Activated B cell treated with CpG ODN at 0.5 μM for 24 hours (primary cell): Measurements from ENCODE around the gene ZBTB5. TPM values are rescaled to one million over a fixed set of nuclear protein-coding genes. Genes with fewer than 3 reads are reported as not detected.

Source experiments
- ATAC-seq: fragments of 200-7000 bp; cut with Tn5 transposase; one replicate; pipeline ENCODE4 v1.10.0; 2021; ENCODE audit warnings: low read depth, mild to moderate bottlenecking, moderate library complexity
- CTCF ChIA-PET: fragments of 350-600 bp; sonication (Branson Sonifier 250); formaldehyde crosslinking; loops from one replicate; lab custom pipeline; 2021; ENCODE audit warnings: antibody characterized with exemption; lab: Charles Lee
- POLR2A ChIA-PET: fragments of 350-600 bp; sonication (Branson Sonifier 250); formaldehyde crosslinking; loops from one replicate; lab custom pipeline; 2021; ENCODE audit warnings: antibody characterized with exemption; lab: Charles Lee
- DNase-seq: peaks from one replicate; pipeline ENCODE4 v3.0.0; 2022
- H3K27ac Mint-ChIP-seq: one replicate; pipeline ENCODE4 v1.8.0; 2020; ENCODE audit warnings: mixed read lengths
- H3K27me3 Mint-ChIP-seq: one replicate; pipeline ENCODE4 v1.8.0; 2021; ENCODE audit warnings: mixed read lengths
- H3K36me3 Mint-ChIP-seq: one replicate; pipeline ENCODE4 v1.8.0; 2021; ENCODE audit warnings: low read depth, mixed read lengths
- H3K4me1 Mint-ChIP-seq: one replicate; pipeline ENCODE4 v1.8.0; 2021; ENCODE audit warnings: mixed read lengths
- H3K4me3 Mint-ChIP-seq: one replicate; pipeline ENCODE4 v1.8.0; 2020; ENCODE audit warnings: mild to moderate bottlenecking, mixed read lengths
- H3K9me3 Mint-ChIP-seq: one replicate; pipeline ENCODE4 v1.8.0; 2020; ENCODE audit warnings: mixed read lengths
- intact Hi-C: fragments of 100-400 bp; cut with micrococcal nuclease; formaldehyde crosslinking; loops from one replicate; pipeline ENCODE4 v1.15.1; 2024
- total RNA-seq: library from RNA; stranded (reverse); gene quantifications from 2 replicates; pipeline ENCODE4 v1.2.3, GENCODE V29; 2022
- TF ChIP-seq, protein P1 (sequence below): fragments of 200-600 bp; IDR thresholded peaks from one replicate; pipeline ENCODE4 v1.8.0; 2022; ENCODE audit warnings: antibody characterized with exemption, mild to moderate bottlenecking

Gene ZBTB5
- total RNA-seq, 1 donor from 2014 or later: 28.1 TPM

DNA sequence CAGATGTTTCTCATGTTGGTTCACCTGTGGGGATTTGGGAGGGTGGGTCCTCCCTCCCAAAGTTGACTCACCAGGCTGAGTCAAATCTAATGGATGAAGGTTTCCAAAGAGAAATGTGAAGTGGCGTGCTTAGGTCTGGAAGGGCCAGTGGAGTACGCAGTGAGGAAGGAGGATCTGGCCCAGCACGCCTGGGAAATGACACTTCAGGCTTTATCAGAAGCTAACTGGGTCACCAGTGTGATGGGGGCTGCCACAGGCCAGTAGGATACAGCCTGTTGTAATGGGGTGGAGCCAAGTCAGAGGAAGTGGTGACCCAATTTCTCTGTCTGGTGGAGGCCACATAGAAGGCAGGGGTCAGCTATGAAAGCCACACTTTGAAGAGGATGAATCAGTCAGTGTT lies 38.5 kb upstream of the ZBTB5 start:
- POLR2A ChIA-PET: no interaction called here

DNA sequence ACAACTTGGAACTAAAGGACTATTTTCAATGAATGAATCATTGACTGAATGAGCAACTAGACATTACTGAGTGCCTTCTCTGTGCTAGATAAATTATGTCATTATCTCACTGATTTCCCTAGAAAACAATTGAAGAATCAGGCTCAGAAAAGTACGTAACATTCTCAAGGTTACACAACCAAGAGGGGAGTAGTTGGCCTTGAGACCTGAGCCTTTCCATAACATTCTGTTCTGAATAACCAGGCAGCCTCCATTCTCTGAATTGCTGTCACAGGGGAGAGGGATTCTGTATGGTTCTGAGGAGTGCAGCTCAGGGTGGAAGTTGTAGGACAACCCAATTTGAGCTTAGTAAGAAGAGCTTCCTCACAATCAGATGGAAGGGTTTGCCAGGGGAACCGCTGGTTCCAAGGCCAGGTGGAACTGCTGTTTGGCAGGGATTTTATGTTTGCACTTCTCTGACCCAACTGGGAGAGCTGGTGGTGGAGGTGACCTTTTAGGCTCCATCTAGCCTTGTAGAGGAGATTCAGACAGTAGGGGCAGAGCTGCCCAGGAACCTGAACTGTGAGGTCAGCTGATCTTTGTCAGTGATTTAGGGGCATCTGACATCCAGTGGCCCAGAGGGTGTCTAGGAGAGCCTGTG lies 36.8 kb upstream of the ZBTB5 start:
- no peak overlapping the region for H3K27ac Mint-ChIP-seq

More for the DNA sequence above, 38.5 kb upstream of the ZBTB5 start:
- Mint-ChIP-seq H3K27me3 (no peaks in the 10 kb centered on the region), H3K27ac (peak overlapping the region; percentile 3), H3K9me3 (no peaks in the 10 kb centered on the region), H3K4me1 (no peaks in the 10 kb centered on the region), H3K36me3 (peaks cover 90% of the 10 kb centered on the region), H3K4me3 (no peak overlapping the region)
- intact Hi-C loops: no loop called here
- ATAC-seq (no peak), DNase-seq (no peak)
- TF ChIP-seq, protein P1, sequence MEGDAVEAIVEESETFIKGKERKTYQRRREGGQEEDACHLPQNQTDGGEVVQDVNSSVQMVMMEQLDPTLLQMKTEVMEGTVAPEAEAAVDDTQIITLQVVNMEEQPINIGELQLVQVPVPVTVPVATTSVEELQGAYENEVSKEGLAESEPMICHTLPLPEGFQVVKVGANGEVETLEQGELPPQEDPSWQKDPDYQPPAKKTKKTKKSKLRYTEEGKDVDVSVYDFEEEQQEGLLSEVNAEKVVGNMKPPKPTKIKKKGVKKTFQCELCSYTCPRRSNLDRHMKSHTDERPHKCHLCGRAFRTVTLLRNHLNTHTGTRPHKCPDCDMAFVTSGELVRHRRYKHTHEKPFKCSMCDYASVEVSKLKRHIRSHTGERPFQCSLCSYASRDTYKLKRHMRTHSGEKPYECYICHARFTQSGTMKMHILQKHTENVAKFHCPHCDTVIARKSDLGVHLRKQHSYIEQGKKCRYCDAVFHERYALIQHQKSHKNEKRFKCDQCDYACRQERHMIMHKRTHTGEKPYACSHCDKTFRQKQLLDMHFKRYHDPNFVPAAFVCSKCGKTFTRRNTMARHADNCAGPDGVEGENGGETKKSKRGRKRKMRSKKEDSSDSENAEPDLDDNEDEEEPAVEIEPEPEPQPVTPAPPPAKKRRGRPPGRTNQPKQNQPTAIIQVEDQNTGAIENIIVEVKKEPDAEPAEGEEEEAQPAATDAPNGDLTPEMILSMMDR: no peak
- CTCF ChIA-PET: no interaction called here

DNA sequence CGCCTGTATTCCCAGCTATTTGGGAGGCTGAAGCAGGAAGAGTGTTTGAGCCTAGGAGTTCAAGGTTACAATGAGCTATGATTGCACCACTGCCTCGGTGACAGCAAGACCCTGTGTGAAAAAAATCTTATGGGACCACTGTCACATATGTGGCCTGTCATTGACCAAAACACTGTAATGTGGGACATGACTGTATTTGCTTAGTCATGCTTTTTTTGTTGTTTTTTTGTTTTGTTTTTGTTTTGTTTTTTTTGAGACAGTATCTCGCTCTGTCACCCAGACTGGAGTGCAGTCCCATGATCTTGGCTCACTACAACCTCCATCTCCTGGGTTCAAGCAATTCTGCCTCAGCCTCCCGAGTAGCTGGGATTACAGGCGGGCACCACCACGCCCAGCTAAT lies 34.0 kb upstream of the ZBTB5 start:
- no peak overlapping the region for H3K4me3 Mint-ChIP-seq

More for the DNA sequence above, 36.8 kb upstream of the ZBTB5 start:
- intact Hi-C loops: no loop called here
- ChIA-PET CTCF (no interaction called here), POLR2A (no interaction called here)
- Mint-ChIP-seq H3K4me1 (no peaks in the 10 kb centered on the region), H3K27me3 (no peaks in the 10 kb centered on the region), H3K4me3 (no peak overlapping the region), H3K36me3 (peaks cover 89% of the 10 kb centered on the region), H3K9me3 (no peaks in the 10 kb centered on the region)
- DNase-seq (no peak), ATAC-seq (no peak)
- TF ChIP-seq, protein P1: no peak

DNA sequence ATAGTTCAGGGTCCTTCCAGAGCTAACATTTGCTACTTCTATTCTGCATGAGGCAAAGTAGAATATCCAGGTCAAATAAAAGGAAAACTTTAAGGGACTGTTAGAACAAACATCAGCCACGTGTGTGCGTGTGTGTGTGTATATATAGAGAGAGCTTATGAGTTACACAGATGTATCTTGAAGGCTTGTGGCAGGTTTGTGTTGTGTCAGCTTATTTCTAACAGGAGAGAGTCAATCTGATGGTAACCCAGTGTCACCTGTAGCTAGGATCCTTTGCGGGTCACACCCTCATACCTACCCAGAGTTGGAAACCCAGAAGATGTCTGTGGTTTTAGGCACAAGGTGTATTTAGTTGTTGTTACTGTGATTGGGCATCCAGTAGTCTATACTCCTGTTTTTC lies 33.2 kb upstream of the ZBTB5 start:
- ATAC-seq: no peak
- H3K27ac Mint-ChIP-seq: no peak overlapping the region
- CTCF ChIA-PET: no interaction called here

More for the DNA sequence above, 34.0 kb upstream of the ZBTB5 start:
- H3K27me3 Mint-ChIP-seq: no peaks in the 10 kb centered on the region
- no peaks in the 10 kb centered on the region for H3K9me3 Mint-ChIP-seq
- TF ChIP-seq, protein P1: no peak
- no peak for DNase-seq
- ChIA-PET CTCF (no interaction called here), POLR2A (interaction anchor here (0.7 kb wide), 1 partner anchor 16 kb away, joined by 4 read pairs; no protein-coding TSS in a partner anchor)
- intact Hi-C loops: no loop called here
- H3K36me3 Mint-ChIP-seq: peaks cover 90% of the 10 kb centered on the region
- no peak for ATAC-seq
- no peaks in the 10 kb centered on the region for H3K4me1 Mint-ChIP-seq
- H3K27ac Mint-ChIP-seq: no peak overlapping the region

DNA sequence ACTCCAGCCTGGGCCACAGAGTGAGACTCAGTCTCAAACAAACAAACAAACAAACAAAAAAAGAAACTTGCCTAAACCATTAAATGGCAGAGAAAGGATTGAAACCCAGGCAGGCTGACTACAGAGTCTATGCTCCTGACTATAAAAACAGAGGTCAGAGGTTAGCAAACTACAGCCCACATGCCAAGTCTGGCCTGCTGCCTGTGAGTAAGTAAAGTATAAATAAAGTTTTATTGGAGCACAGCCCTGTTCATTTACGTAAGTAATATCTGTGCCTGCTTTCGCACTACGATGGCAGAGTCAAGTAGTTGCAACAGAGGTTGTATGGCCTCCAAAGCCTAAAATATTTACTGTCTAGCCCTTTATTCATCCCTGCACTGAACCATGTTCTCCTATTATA lies 32.1 kb upstream of the ZBTB5 start:
- Mint-ChIP-seq H3K27me3 (no peaks in the 10 kb centered on the region), H3K36me3 (peaks cover 89% of the 10 kb centered on the region), H3K9me3 (no peaks in the 10 kb centered on the region), H3K27ac (no peak overlapping the region), H3K4me1 (no peaks in the 10 kb centered on the region), H3K4me3 (no peak overlapping the region)
- ATAC-seq: no peak
- ChIA-PET CTCF (no interaction called here), POLR2A (no interaction called here)
- no peak for DNase-seq
- TF ChIP-seq, protein P1: no peak
- intact Hi-C loops: no loop called here

More for the DNA sequence above, 33.2 kb upstream of the ZBTB5 start:
- intact Hi-C loops: no loop called here
- no peaks in the 10 kb centered on the region for H3K4me1 Mint-ChIP-seq
- no peaks in the 10 kb centered on the region for H3K27me3 Mint-ChIP-seq
- TF ChIP-seq, protein P1: no peak
- DNase-seq: no peak
- POLR2A ChIA-PET: interaction anchor here (0.5 to 1.3 kb wide), 2 partner anchors 11 to 47 kb away, joined by 3 to 7 read pairs; no protein-coding TSS in a partner anchor
- no peak overlapping the region for H3K4me3 Mint-ChIP-seq
- peaks cover 90% of the 10 kb centered on the region for H3K36me3 Mint-ChIP-seq
- H3K9me3 Mint-ChIP-seq: no peaks in the 10 kb centered on the region
